ENCODE data around the gene BMAL1.
"Not testable (repeated sequence)": the region's sequence is repeated elsewhere in the genome, so short reads cannot be mapped to it uniquely, and the experiment has no call there.

Gene BMAL1

DNA sequence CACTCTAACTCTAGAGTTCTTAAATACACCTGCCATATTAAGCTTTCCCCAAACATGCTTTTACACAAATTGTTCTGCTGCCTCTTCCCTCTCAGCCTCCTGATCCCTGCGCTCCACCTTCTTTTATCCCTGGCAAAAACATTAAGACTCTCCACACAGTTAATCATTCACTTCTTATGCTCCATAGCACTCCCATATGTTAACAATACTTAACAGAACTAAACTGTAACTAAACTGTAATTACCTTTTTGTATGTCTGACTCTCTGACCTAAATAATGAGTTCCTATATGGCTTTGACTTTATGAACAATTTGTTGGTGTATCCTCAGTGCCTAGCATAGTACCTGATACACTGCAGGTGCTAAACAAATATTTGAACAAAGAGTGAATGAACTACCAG is 113.6 kb downstream of the BMAL1 start:
- DNase-seq = no peak

GRCh38 chr11:13398335-13398734 is 120.7 kb downstream of the BMAL1 start:
- not testable (repeated sequence) for DNase-seq

- no peak for DNase-seq
These were observed 127.6 kb downstream of the BMAL1 start for GRCh38 chr11:13405220-13405619.

GRCh38 chr11:13415201-13415600 is 137.6 kb downstream of the BMAL1 start:
- DNase-seq = no peak

GRCh38 chr11:13421561-13421960 is 144.0 kb downstream of the BMAL1 start:
- no peak for DNase-seq

GRCh38 chr11:13423372-13423771 is 145.8 kb downstream of the BMAL1 start:
- no peak for DNase-seq

GRCh38 chr11:13427440-13427839 is 149.8 kb downstream of the BMAL1 start:
- DNase-seq = no peak

GRCh38 chr11:13429288-13429687 is 151.7 kb downstream of the BMAL1 start:
- DNase-seq = no peak

- no peak for DNase-seq
These were observed 152.2 kb downstream of the BMAL1 start for GRCh38 chr11:13429836-13430235.

- DNase-seq = no peak
These were observed 155.8 kb downstream of the BMAL1 start for GRCh38 chr11:13433437-13433836.

DNA sequence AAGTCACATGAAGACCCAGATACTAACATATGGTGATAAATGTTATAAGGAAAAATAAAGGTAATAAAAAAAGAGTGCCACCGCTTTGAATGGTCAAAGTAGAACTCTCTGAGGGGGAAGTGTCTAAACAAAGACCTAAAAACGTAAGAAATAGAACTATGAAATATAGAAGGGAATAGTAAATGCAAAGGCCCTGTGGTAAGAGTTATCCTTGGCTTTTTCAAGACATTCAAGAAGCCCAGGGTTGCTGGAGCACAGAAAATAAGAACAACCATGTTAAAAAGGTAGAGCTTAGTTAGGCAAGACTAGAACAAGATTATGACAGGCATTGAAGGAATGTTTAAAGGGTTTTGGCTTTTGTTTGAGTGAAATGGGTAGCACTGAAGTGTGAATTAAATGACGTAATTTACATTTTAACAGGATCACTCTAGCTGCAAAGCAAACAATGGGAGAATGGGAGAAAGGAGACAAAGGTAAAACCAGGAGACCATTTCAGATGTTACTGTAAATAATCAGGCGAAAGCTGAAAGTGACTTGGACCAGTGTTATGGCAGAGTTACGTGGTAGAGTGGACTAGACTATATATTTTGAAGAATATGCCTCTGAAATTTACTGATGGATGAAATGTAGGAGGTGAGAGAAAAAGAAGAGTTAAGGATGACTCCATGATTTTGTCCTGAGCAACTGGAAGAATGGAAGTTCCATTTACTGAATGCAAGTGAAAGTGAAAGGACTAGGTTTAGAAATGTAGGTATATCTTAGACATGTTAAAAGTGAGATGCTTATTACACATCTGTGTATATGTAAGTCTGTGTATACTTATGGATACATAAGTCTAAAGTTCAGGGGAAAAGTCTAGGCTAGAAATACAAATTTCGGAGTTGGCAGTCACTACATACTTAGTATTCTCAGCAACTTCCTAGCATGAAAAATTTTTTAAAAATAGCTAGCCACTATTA is 156.9 kb downstream of the BMAL1 start:
- no peak for DNase-seq

DNA sequence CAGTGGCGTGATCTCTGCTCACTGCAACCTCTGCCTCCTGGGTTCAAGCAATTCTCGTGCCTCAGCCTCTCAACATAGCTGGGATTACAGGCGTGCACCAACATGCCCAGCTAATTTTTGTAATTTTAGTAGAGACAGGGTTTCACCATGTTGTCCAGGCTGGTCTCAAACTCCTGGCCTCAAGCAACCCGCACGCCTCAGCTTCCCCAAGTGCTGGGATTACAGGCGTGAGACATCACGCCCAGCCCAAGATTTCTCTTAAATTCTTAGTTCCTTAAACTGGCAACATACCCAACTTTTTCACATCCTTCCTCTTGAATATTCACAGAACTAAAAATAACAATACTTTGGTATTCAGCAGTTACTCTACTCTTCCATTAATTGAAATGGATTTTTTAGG is 159.2 kb downstream of the BMAL1 start:
- not testable (repeated sequence) for DNase-seq

Measured in KG1 (cell line).